HUES48 (cell line): Measurements from ENCODE around the gene RRP36.

ENCODE experiments used
- H3K27ac ChIP-seq: one replicate; pipeline ENCODE4 v1.7.0; 2013; ENCODE audit warnings: low read depth, low read length, inconsistent platforms
- H3K27me3 ChIP-seq: 2 replicates; pipeline ENCODE4 v1.6.1; 2013; ENCODE audit warnings: mild to moderate bottlenecking, low read length; ENCODE audit not compliant: control insufficient read depth, insufficient read depth
- H3K36me3 ChIP-seq: 2 replicates; pipeline ENCODE4 v1.6.1; 2013; ENCODE audit warnings: low read length; ENCODE audit not compliant: control insufficient read depth, insufficient read depth
- H3K4me1 ChIP-seq: 2 replicates; pipeline ENCODE4 v1.6.1; 2013; ENCODE audit warnings: mild to moderate bottlenecking, low read length; ENCODE audit not compliant: control insufficient read depth, insufficient read depth
- H3K4me3 ChIP-seq: 2 replicates; pipeline ENCODE4 v1.5.1; 2013; ENCODE audit warnings: mild to moderate bottlenecking, low read depth, low read length
- H3K9ac ChIP-seq: 2 replicates; pipeline ENCODE4 v1.6.1; 2013; ENCODE audit warnings: mild to moderate bottlenecking, low read depth, low read length, moderate library complexity
- H3K9me3 ChIP-seq: 2 replicates; pipeline ENCODE4 v1.6.1; 2013; ENCODE audit warnings: low read length; ENCODE audit not compliant: control insufficient read depth, insufficient read depth

RRP36 gene

DNA sequence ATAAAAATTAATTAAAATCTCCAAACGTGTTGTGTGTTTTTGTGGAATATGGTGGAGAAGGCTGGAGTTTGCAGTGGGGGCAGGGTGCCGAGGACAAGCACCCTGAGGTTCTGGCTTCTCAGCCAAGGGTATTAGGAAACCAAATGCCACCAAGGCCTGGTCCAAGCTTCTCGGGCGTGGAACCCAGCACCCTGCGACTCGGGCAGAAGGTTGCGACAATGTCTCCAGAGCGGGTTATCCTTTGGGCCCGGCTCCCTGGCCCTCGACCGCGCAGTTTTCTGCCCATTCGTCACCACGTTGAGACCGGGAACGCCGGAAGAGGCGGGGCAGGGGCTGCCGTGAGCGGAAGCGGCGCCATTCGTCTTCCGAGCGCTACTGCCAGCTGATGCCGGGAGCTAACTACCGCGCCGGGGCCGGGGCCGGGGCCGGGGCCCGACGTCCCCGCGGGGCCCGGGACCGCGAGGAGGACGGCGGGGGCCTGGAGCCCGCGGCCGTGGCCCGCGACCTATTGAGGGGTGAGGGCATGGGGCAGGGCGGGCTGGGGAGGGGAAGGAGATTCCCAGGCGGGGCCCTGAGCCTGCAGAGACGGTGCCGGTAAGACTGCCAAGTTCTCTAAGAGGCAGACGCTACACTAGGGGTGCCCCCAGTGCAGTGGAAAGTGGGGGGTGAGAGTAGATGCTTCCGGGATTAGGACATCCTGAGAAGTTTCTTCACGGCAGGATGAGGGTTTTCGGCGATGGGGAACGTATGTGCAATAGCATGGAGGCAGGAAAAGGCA is at the start of gene RRP36:
TSS of gene RRP36 (plus strand) at position 354 of the 778 bp plus-strand sequence. CDS start at position 386, 32 bp downstream.
- peak within 1 kb of the TSS; percentile 83 for H3K9ac ChIP-seq

DNA sequence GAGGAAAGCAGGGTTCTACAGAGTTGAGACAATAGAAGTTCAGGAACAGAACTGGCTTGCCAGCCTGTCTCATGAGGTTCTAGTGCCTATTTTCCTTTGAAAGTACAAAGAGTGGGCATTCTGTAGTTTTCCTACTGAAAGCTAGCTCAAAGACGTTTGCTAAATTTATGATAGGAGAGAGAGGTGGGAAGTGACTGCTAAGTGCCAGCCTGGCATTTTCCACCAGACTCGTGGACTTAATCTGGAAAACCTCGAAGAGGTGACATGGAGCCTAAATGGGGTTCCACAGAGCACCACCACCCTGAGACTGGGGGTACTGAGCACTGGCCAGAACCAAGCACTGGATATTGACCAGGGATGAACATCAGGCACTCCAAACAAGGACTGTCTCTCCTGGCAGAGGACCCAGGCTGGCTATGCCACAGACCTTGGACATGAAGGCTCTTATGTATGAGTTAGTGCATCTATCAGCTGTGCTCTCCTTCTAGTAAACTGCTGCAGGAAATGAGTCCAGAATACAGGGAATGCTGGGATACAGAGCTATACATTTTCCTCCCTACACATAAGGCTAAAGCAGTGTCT is 49.6 kb upstream of the RRP36 start:
- no peak overlapping the region for H3K4me3 ChIP-seq
- H3K27ac ChIP-seq = no peak overlapping the region
- H3K27me3 ChIP-seq = no peaks in the 10 kb centered on the region
- H3K36me3 ChIP-seq = peaks cover 3% of the 10 kb centered on the region
- H3K4me1 ChIP-seq = no peaks in the 10 kb centered on the region; the same call in 1 of the 2 replicates
- H3K9ac ChIP-seq = no peak overlapping the region
- H3K9me3 ChIP-seq = no peaks in the 10 kb centered on the region

More for the DNA sequence above, at the start of gene RRP36:
- H3K4me3 ChIP-seq = peak within 1 kb of the TSS; percentile 90
- peaks cover 9% of the 10 kb centered on the region for H3K4me1 ChIP-seq
- H3K9me3 ChIP-seq = no peaks in the 10 kb centered on the region
- peak within 1 kb of the TSS; percentile 94 for H3K27ac ChIP-seq
- no peaks in the 10 kb centered on the region for H3K27me3 ChIP-seq
- peaks cover 74% of the 10 kb centered on the region for H3K36me3 ChIP-seq

DNA sequence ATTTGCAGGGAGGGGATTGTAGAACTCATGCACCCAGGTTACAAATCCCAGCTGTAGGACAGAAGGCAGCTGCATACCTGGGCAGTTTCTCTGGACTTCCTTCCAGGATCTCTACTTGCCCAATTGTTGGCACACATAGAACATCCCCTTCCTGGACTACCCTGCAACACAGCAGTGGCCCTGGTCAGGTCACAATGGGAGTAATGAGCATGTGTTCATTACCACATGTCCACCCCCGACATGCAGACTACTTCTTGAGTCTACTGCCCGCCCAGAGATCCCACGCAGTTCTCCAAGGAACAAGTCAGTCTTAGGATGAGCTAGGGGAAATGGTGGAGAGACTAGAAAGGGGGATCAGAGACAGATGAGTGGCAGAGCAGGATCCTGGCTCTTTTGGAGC is 47.5 kb upstream of the RRP36 start:
- Histone ChIP-seq H3K4me1 (no peaks in the 10 kb centered on the region; the same call in 1 of the 2 replicates), H3K27me3 (no peaks in the 10 kb centered on the region), H3K36me3 (peaks cover 3% of the 10 kb centered on the region), H3K9me3 (no peaks in the 10 kb centered on the region), H3K27ac (no peak overlapping the region), H3K4me3 (no peak overlapping the region), H3K9ac (no peak overlapping the region)

GRCh38 chr6:42974919-42975505 is 46.4 kb upstream of the RRP36 start:
- H3K4me1 ChIP-seq = peaks cover 7% of the 10 kb centered on the region

DNA sequence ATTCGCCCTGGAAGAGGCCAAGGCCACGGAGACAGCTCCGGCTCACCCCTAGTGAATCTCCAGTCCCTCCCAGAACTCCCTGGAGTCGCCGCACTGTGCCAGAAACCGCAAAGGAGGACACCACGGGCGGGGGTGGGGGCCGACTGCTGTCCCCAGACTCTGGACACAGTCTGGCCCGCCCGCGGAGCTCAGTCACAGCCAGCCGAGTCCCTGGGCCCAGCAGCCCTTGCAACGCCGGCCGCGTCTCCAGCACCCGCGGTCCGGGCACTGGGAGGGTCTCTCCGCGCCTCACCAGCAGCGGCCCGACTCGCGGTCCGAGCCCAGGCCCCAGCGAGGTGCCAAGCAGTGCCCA is 43.0 kb upstream of the RRP36 start:
- H3K27ac ChIP-seq = peak overlapping the region; percentile 63
- peak overlapping the region; percentile 80 for H3K4me3 ChIP-seq
- peaks cover 7% of the 10 kb centered on the region for H3K4me1 ChIP-seq

More at GRCh38 chr6:42974919-42975505, 46.4 kb upstream of the RRP36 start:
- no peaks in the 10 kb centered on the region for H3K27me3 ChIP-seq
- H3K27ac ChIP-seq = no peak overlapping the region
- H3K9me3 ChIP-seq = no peaks in the 10 kb centered on the region
- H3K36me3 ChIP-seq = peaks cover 3% of the 10 kb centered on the region
- no peak overlapping the region for H3K4me3 ChIP-seq
- H3K9ac ChIP-seq = no peak overlapping the region

GRCh38 chr6:42978839-42979522 is 42.4 kb upstream of the RRP36 start, which contains the start of gene PEX6:
Gene PEX6 (minus strand): TSS chr6:42979181. CDS start chr6:42979150, 31 bp downstream.
- peak within 1 kb of the TSS; percentile 63 for H3K27ac ChIP-seq
- H3K9ac ChIP-seq = peak within 1 kb of the TSS; percentile 51; the same call in 1 of the 2 replicates
- no peaks in the 10 kb centered on the region for H3K27me3 ChIP-seq
- H3K9me3 ChIP-seq = no peaks in the 10 kb centered on the region
- peak within 1 kb of the TSS; percentile 80 for H3K4me3 ChIP-seq
- peaks cover 2% of the 10 kb centered on the region for H3K36me3 ChIP-seq
- H3K4me1 ChIP-seq = peaks cover 7% of the 10 kb centered on the region

More for the DNA sequence above, 43.0 kb upstream of the RRP36 start:
- peaks cover 3% of the 10 kb centered on the region for H3K36me3 ChIP-seq
- H3K27me3 ChIP-seq = no peaks in the 10 kb centered on the region
- H3K9me3 ChIP-seq = no peaks in the 10 kb centered on the region
- peak overlapping the region; percentile 51; the same call in 1 of the 2 replicates for H3K9ac ChIP-seq

- H3K36me3 ChIP-seq = no peaks in the 10 kb centered on the region; the same call in 1 of the 2 replicates
- no peaks in the 10 kb centered on the region for H3K27me3 ChIP-seq
- peak overlapping the region; percentile 63 for H3K27ac ChIP-seq
Observed at GRCh38 chr6:42979523-42980177, 41.8 kb upstream of the RRP36 start.

DNA sequence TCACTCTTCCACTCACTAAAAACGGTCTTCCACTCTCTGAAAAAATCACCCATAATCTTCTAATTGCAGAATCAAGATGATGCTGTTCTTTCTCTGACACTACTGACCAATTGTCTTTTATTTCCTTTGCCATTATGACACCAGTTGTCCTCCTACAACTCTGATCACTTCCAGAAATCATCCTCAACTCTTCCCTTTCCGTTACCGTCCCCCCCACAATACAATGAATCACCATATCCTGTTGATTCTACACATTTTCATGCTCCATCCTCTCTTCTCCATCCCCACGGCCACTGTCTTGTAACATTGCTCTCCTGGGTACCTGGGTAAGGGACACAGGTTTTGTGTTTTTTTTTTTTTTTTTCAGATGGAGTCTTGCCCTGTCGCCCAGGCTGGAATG is 39.6 kb upstream of the RRP36 start:
- Histone ChIP-seq H3K27ac (no peak overlapping the region), H3K4me1 (peaks cover 7% of the 10 kb centered on the region), H3K9ac (no peak overlapping the region), H3K9me3 (no peaks in the 10 kb centered on the region), H3K27me3 (no peaks in the 10 kb centered on the region), H3K36me3 (no peaks in the 10 kb centered on the region; the same call in 1 of the 2 replicates), H3K4me3 (no peak overlapping the region)

More at GRCh38 chr6:42979523-42980177, 41.8 kb upstream of the RRP36 start:
- no peaks in the 10 kb centered on the region for H3K9me3 ChIP-seq
- H3K4me1 ChIP-seq = peaks cover 7% of the 10 kb centered on the region
- peak overlapping the region; percentile 28; the same call in 1 of the 2 replicates for H3K9ac ChIP-seq
- H3K4me3 ChIP-seq = peak overlapping the region; percentile 80

- Histone ChIP-seq H3K4me3 (peak within 1 kb of the TSS; percentile 81), H3K27ac (peak within 1 kb of the TSS; percentile 85), H3K9ac (peak within 1 kb of the TSS; percentile 72), H3K4me1 (peaks cover 7% of the 10 kb centered on the region), H3K36me3 (peaks cover 6% of the 10 kb centered on the region; the same call in 1 of the 2 replicates), H3K9me3 (no peaks in the 10 kb centered on the region), H3K27me3 (no peaks in the 10 kb centered on the region)
Observed at GRCh38 chr6:42984001-42984923, 37.2 kb upstream of the RRP36 start, which contains the start of gene PPP2R5D. Gene PPP2R5D (plus strand): TSS chr6:42984570. CDS start chr6:42984678, 108 bp downstream.
